HK-2 (cell line): ENCODE measurements around the gene ZNF496.
"Not testable (repeated sequence)": the region's sequence is repeated elsewhere in the genome, so short reads cannot be mapped to it uniquely, and the experiment has no call there.

Source experiments
- DNase-seq: peaks from one replicate; pipeline ENCODE4 v3.0.0-alpha.2; 2018; ENCODE audit not compliant: unreplicated experiment

ZNF496 gene

GRCh38 chr1:247293047-247293446 is 38.6 kb downstream of the ZNF496 start:
- no peak for DNase-seq

GRCh38 chr1:247291833-247292561 is 39.7 kb downstream of the ZNF496 start:
- DNase-seq = no peak

DNA sequence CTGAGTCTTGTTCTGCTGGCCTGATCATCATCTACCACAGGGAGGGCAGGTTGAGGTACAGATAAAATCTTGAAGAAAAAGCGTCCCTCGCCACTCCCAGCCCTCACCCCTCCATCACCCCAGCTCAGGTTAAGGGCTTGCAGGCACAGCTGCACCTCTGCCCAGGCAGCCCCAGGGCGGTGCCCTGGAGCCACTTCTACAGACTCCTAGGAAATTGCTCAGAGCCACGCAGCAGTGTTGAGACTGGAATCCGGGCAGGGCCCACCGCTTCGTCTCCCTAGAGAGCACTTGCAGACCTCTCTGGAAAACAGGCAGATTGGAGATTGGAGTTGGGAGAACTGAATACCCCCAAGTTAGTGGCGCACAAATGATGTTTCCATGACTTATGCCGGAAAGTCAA is 40.5 kb downstream of the ZNF496 start:
- no peak for DNase-seq

DNA sequence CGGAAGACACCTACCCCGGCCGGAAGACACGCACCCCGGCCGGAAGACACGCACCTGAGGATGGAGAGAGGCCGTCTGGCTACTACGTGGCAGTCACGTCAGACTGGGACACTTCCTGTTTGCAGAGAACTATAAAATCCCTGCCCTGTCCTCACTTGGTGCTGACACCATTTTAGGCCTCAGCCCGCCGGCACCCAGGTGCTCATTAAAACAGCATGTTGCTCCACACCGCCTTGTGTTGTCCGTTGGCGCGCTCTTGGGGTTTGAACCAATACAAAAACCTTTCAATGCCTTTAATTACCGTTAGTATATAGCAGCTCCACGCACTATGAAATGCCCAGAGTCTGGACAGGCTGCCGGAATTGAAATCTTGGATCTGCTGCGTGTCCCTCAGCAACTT is 41.1 kb downstream of the ZNF496 start:
- no peak for DNase-seq

DNA sequence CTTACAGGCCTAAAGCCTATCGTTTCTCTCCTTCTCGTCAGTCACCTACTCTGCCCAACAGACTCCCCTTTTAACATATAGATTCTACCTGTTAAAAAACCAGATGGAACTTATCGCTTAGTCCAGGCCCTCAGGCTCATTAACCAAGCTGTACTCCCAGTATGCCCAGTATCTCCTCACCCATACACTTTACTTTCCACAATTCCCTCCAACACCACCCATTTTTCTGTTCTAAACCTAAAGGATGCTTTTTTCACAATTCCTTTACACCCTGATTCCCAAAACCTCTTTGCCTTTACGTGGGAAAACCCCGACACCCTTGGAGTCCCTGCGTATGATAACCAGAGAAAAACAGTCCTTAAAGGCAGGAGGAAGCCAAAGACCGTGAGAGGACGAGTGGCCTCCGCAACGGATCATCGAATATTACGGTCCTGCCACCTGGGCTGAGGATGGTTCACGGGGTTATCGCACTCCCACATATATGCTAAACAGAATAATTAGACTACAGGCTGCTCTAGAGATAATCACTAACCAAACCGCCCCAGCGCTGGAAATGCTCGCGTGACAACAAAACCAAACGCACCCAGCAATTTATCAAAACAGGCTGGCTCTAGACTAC is 42.3 kb downstream of the ZNF496 start:
- not testable (repeated sequence) for DNase-seq

GRCh38 chr1:247288341-247288740 is 43.3 kb downstream of the ZNF496 start:
- no peak for DNase-seq

DNA sequence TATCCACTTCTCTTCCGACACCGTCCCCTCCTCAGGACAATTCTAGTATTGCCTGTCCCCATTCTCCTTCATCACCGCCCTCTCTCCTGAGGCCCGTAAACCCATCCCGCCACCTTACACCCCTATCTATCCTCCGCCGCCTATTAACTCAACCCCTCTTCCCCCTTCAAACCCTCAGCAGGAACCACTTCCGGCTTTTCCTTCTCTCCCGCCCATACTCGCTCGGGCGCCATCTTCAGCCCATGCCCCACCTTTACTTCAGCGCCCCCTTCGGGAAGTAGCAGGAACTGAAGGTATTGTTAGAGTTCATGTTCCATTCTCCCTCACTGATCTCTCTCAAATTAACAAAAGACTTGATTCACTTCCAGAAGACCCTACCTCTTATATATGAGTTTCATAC is 44.2 kb downstream of the ZNF496 start:
- DNase-seq = no peak

DNA sequence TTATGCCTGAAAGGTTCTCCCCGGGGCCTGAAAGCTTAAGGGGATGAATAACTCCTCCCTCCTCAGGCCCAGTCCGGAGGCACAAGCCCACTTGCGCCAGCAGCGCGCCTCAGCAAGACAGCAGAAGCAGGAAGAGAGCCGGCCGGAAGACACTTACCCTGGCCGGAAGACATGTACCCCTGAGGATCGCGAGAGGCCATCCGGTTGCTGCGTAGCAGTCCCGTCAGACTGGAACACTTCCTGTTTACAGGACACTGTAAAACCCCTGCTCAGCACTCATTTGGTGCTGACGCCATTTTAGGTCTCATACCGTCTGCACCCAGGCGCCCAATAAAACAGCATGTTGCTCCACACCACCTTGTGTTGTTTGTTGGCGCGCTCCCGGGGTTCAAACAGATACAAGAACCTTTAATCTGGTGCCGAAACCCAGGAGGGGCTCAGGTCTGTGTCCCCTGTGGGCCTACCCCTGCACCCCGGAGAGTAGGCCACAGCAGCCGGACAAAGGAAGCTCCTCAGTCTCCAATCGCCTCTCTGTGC is 45.5 kb downstream of the ZNF496 start:
- DNase-seq = no peak

DNA sequence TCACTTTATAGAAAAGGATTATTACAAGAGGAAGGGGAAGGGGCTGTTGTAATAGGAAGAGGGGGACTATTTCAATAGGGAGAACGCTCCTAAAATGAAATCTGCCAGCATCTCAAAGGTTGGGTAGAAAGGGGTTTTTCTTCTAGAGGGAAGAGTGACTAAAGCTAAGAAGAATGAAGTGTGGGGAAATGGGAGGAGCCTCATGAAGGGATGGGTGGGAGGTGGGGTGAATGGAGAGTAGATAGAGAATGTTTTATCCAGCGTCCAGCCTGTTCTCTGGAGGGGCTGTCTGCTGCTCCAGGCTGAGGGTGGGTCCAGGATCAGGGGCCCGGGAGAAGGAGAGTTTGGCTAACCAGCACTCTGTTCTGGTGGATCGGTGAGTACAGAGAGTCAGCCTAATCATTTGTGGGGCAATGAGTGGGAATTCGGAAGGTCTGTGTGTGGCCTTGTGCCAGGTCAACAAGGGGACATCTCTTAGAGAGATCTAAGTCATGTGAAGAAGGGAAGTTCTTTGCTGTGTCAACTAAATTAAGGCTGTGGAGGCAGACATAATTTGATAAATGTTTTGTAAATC is 50.6 kb downstream of the ZNF496 start:
- no peak for DNase-seq

DNA sequence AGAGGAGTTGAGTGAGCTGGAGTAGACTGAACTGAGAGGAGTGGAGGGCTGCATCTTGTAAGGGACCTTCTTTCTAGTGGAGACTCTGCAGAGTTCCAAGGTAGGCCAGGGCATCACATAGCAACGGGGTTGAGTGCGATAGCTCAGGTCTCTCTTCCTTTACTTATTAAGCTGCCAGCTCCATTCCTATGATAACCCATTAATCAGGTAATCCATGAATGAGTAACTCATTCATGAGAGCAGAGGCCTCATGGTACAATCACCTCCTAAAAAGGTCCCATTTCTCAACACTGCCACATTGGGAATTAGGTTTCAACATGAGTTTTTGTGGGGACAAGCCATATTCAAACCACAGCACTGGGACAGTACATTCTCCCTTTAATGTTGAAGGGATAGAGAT is 54.5 kb downstream of the ZNF496 start:
- no peak for DNase-seq

GRCh38 chr1:247274605-247275256 is 56.9 kb downstream of the ZNF496 start:
- no peak for DNase-seq

DNA sequence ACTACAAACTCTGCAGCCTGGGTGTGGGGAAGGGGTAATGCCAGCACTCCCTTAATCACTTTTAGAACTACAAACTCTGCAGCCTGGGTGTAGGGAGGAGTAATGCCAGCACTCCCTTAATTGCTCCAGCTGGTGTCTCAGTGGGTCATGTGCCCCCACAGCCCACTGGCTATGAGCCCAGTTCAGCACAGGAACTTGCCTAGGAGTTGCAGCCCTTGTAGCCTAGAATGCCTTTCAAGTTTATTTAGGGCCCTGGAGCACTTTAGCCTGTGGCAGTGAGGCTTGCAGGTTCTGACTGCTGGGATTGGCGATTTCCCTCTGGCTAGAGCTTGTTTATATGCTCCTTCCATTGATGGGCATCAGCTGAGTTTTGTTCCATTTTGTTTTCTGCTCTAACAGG is 58.7 kb downstream of the ZNF496 start:
- no peak for DNase-seq

- no peak for DNase-seq
Observed at GRCh38 chr1:247270003-247270402, 61.7 kb downstream of the ZNF496 start.

GRCh38 chr1:247269133-247269532 is 62.5 kb downstream of the ZNF496 start:
- no peak for DNase-seq

DNA sequence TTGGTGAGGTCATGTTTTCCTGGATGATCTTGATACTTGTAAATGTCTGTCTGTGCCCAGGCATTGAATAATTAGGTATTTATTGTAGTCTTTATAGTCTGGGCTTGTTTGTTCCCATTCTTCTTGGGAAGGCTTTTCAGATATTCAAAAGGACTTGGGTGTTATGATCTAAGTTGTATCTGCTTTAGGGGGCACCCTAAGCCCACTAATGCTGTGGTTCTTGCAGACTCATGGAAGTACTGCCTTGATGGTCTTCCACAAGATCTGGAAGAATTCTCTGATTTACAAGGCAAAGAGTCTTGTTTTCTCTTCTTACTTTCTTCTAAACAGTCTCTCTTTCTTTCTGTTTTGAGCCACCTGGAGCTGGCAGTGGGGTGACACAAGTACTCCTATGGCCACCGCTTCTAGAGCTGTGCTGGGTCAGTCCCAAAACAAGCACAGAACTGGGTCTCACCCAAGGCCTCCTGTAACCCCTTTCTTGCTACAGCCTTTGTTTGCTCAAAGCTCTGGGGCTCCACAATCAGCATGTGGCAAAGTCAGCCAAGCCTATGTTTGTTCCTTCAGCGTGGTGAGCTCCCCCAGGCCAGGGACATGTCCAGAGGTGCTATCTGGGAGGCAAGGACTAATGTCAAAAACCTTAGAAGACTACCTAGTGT is 63.1 kb downstream of the ZNF496 start:
- DNase-seq = no peak

DNA sequence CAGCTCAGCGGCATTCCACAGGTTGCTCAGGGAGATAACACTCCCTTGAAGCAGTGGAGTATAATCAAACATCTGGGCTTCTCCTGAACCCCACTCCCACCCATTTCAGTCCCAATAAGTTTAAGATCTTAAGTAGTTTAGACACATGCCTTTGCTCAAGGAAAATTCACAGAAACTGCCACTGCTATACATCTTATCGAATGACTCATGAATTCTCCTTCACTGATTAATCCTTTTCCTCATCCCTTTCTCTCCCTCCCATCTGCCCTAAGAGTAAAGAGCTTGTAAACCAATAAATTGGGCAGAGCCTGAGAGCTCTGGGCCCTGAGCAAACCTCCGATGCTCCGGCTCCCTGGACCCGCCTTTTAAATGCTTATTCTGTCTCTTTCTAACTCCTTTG is 65.6 kb downstream of the ZNF496 start:
- DNase-seq = no peak

GRCh38 chr1:247255772-247256171 is 75.9 kb downstream of the ZNF496 start, which contains the start of gene VN1R5:
VN1R5 (plus strand) TSS chr1:247256072.
- not testable (repeated sequence) for DNase-seq

DNA sequence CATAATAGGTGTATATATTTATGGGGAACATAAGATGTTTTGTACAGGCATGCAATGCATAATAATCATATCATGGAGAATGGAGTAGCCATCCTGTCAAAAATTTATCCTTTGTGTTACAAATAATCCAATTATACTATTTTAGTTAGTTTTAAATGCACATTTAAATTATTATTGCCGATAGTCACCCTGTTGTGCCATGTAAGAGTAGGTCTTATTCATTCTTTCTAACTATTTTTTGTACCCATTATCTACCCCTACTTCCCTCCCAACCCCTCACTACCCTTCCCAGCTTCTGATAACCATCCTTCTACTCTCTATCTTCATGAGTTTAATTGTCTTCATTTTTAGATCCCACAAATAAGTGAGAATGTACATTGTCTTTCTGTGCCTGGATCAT is 84.1 kb downstream of the ZNF496 start:
- DNase-seq = no peak
